ENCODE results near the gene ITGA3. TPM values are rescaled to one million over a fixed set of nuclear protein-coding genes. Genes with fewer than 3 reads are reported as not detected.

Gene ITGA3
- 57.8 TPM for total RNA-seq
- long read RNA-seq, full-length matches to known transcripts = 11 of 65 reads
- long read RNA-seq, partial matches to known transcripts = 29 of 65 reads
- long read RNA-seq, other reads (novel, unspliced or antisense) = 25 of 65 reads

- DNase-seq (ENCODE audit: low spot score) = peak; percentile 88
- intact Hi-C loops (cut with DNase I) = loop anchor here (2.0 kb wide), 1 partner anchor 29 kb away; no protein-coding TSS in a partner anchor
These were observed at the start of gene ITGA3 for GRCh38 chr17:50055426-50056216. ITGA3 (plus strand) TSS chr17:50056110; CDS start chr17:50056440, 330 bp downstream.

- intact Hi-C loops (cut with DNase I) = no loop called here
- no peak for DNase-seq (ENCODE audit: low spot score)
These were observed 46.6 kb upstream of the ITGA3 start for GRCh38 chr17:50009282-50009681.

GRCh38 chr17:50013079-50013478 is 42.8 kb upstream of the ITGA3 start:
- no peak for DNase-seq (ENCODE audit: low spot score)
- intact Hi-C loops (cut with DNase I) = loop anchor here (10.0 kb wide), 1 partner anchor 302 kb away; no protein-coding TSS in a partner anchor

- intact Hi-C loops (cut with DNase I) = loop anchor here (10.0 kb wide), 1 partner anchor 300 kb away; no protein-coding TSS in a partner anchor
- no peak for DNase-seq (ENCODE audit: low spot score)
These were observed 41.3 kb upstream of the ITGA3 start for GRCh38 chr17:50014471-50015088.

GRCh38 chr17:50015146-50015545 is 40.8 kb upstream of the ITGA3 start:
- DNase-seq (ENCODE audit: low spot score) = no peak
- intact Hi-C loops (cut with DNase I) = loop anchor here (10.0 kb wide), 1 partner anchor 300 kb away; no protein-coding TSS in a partner anchor

- intact Hi-C loops (cut with DNase I) = loop anchor here (10.0 kb wide), 1 partner anchor 296 kb away; no protein-coding TSS in a partner anchor
These were observed 37.0 kb upstream of the ITGA3 start for GRCh38 chr17:50018909-50019308.

GRCh38 chr17:50020841-50021599 is 34.9 kb upstream of the ITGA3 start:
- no peak for DNase-seq (ENCODE audit: low spot score)
- intact Hi-C loops (cut with DNase I) = no loop called here

More at GRCh38 chr17:50018909-50019308, 37.0 kb upstream of the ITGA3 start:
- no peak for DNase-seq (ENCODE audit: low spot score)

- intact Hi-C loops (cut with DNase I) = no loop called here
- DNase-seq (ENCODE audit: low spot score) = no peak
These were observed 34.1 kb upstream of the ITGA3 start for GRCh38 chr17:50021681-50022370.

GRCh38 chr17:50022463-50023130 is 33.3 kb upstream of the ITGA3 start:
- intact Hi-C loops (cut with DNase I) = no loop called here
- no peak for DNase-seq (ENCODE audit: low spot score)

GRCh38 chr17:50023520-50023919 is 32.4 kb upstream of the ITGA3 start:
- DNase-seq (ENCODE audit: low spot score) = no peak
- intact Hi-C loops (cut with DNase I) = no loop called here

- DNase-seq (ENCODE audit: low spot score) = no peak
- intact Hi-C loops (cut with DNase I) = no loop called here
These were observed 31.1 kb upstream of the ITGA3 start for GRCh38 chr17:50024808-50025207.

GRCh38 chr17:50026046-50026675 is 29.7 kb upstream of the ITGA3 start:
- intact Hi-C loops (cut with DNase I) = loop anchor here (1.0 to 2.0 kb wide), 2 partner anchors 31 to 61 kb away; partner anchors contain the start of gene ITGA3
- no peak for DNase-seq (ENCODE audit: low spot score)

- peak; percentile 89 for DNase-seq (ENCODE audit: low spot score)
- intact Hi-C loops (cut with DNase I) = loop anchor here (1.0 to 2.0 kb wide), 2 partner anchors 30 to 60 kb away; partner anchors contain the start of gene ITGA3
These were observed 29.1 kb upstream of the ITGA3 start for GRCh38 chr17:50026837-50027171.

- DNase-seq (ENCODE audit: low spot score) = no peak
- intact Hi-C loops (cut with DNase I) = loop anchor here (2.0 kb wide), 1 partner anchor 29 kb away; the partner anchor contains the start of gene ITGA3
These were observed 28.6 kb upstream of the ITGA3 start for GRCh38 chr17:50027172-50027880.

- no peak for DNase-seq (ENCODE audit: low spot score)
- intact Hi-C loops (cut with DNase I) = loop anchor here (2.0 kb wide), 1 partner anchor 29 kb away; the partner anchor contains the start of gene ITGA3
These were observed 27.8 kb upstream of the ITGA3 start for GRCh38 chr17:50027881-50028735.

- intact Hi-C loops (cut with DNase I) = no loop called here
- no peak for DNase-seq (ENCODE audit: low spot score)
These were observed 27.2 kb upstream of the ITGA3 start for GRCh38 chr17:50028736-50029120.

- intact Hi-C loops (cut with DNase I) = no loop called here
These were observed 26.7 kb upstream of the ITGA3 start for GRCh38 chr17:50029185-50029584.

More at GRCh38 chr17:50029185-50029584, 26.7 kb upstream of the ITGA3 start:
- no peak for DNase-seq (ENCODE audit: low spot score)

All from cardiac septum (tissue), 1 donor.